Caco-2 (cell line): ENCODE measurements around the gene LRRC8A. TPM values are rescaled to one million over a fixed set of nuclear protein-coding genes. Genes with fewer than 3 reads are reported as not detected.

Experiments used
- BruUV-seq: library from RNA; stranded (reverse); fragments of 400-500 nt; replicated peaks from 2 replicates; lab custom pipeline; 2021; lab: Mats Ljungman, UMichigan
- CTCF ChIA-PET: fragments of 300-600 bp; sonication (Branson Sonifier 250); formaldehyde crosslinking; loops from one replicate; lab custom pipeline; 2022; ENCODE audit warnings: antibody characterized with exemption; lab: Charles Lee
- POLR2A ChIA-PET: fragments of 300-600 bp; sonication (Branson Sonifier 250); formaldehyde crosslinking; loops from one replicate; lab custom pipeline; 2022; ENCODE audit warnings: antibody characterized with exemption; lab: Charles Lee
- DNase-seq, 2 experiments: peaks; one replicate each; pipeline versions ENCODE4 v3.0.0 to v3.0.0-alpha.2; 2020 to 2022
- H3K27me3 ChIP-seq: replicated peaks from 2 replicates; pipeline ENCODE4 v1.6.0; 2011; ENCODE audit warnings: low read length; ENCODE audit not compliant: control insufficient read depth, insufficient read depth
- H3K36me3 ChIP-seq: 2 replicates; pipeline ENCODE4 v1.5.1; 2011; ENCODE audit warnings: low read length; ENCODE audit not compliant: control insufficient read depth, insufficient read depth
- H3K4me1 ChIP-seq: fragments of 250-450 bp; sonication (Bioruptor Pico); 2 replicates; pipeline ENCODE4 v1.5.1; 2020; ENCODE audit warnings: mild to moderate bottlenecking
- H3K4me3 ChIP-seq: 2 replicates; pipeline ENCODE4 v1.5.1; 2011; ENCODE audit warnings: low read depth, mild to moderate bottlenecking, control low read depth, low read length
- H3K9me3 ChIP-seq: fragments of 250-450 bp; sonication (Bioruptor Pico); 2 replicates; pipeline ENCODE4 v1.5.1; 2020; ENCODE audit warnings: mild to moderate bottlenecking, moderate library complexity
- H3K27ac Mint-ChIP-seq: one replicate; pipeline ENCODE4 v1.8.0; 2022; ENCODE audit warnings: mixed read lengths; ENCODE audit not compliant: unreplicated experiment
- H3K27me3 Mint-ChIP-seq: one replicate; pipeline ENCODE4 v1.8.0; 2022; ENCODE audit warnings: mixed read lengths; ENCODE audit not compliant: insufficient read depth, unreplicated experiment
- H3K36me3 Mint-ChIP-seq: one replicate; pipeline ENCODE4 v1.8.0; 2022; ENCODE audit warnings: mild to moderate bottlenecking, mixed read lengths; ENCODE audit not compliant: insufficient read depth, unreplicated experiment
- H3K4me1 Mint-ChIP-seq: one replicate; pipeline ENCODE4 v1.8.0; 2022; ENCODE audit warnings: low read depth, mixed read lengths; ENCODE audit not compliant: unreplicated experiment
- H3K4me3 Mint-ChIP-seq: one replicate; pipeline ENCODE4 v1.8.0; 2022; ENCODE audit warnings: mild to moderate bottlenecking, moderate library complexity, mixed read lengths; ENCODE audit not compliant: unreplicated experiment
- H3K9me3 Mint-ChIP-seq: one replicate; pipeline ENCODE4 v1.8.0; 2022; ENCODE audit warnings: mixed read lengths; ENCODE audit not compliant: unreplicated experiment
- intact Hi-C: fragments of 100-400 bp; cut with micrococcal nuclease; formaldehyde crosslinking; loops from one replicate; pipeline ENCODE4 v1.10.0; 2022; ENCODE audit not compliant: unreplicated experiment
- total RNA-seq: library from RNA; stranded (reverse); gene quantifications from 2 replicates; pipeline ENCODE4 v1.2.3, GENCODE V29; 2022
- TF ChIP-seq, protein P1 (sequence below), 2 experiments: fragments of 200-600 bp in 1 of 2; IDR thresholded peaks; 1 replicate in 1 of 2; 2 replicates in 1 of 2; pipeline versions ENCODE4 v1.5.1 to v1.8.0; 2011 to 2022; ENCODE audit warnings: antibody characterized with exemption in 1 of 2, control low read depth in 1 of 2, inconsistent platforms in 1 of 2, low read depth in 1 of 2, low read length in 1 of 2, mild to moderate bottlenecking in 1 of 2, moderate library complexity in 1 of 2; ENCODE audit not compliant: insufficient read depth in 1 of 2, severe bottlenecking in 1 of 2, unreplicated experiment in 1 of 2

The LRRC8A gene
- total RNA-seq, 1 experiment from 2014 or later, result 21.9 TPM

DNA sequence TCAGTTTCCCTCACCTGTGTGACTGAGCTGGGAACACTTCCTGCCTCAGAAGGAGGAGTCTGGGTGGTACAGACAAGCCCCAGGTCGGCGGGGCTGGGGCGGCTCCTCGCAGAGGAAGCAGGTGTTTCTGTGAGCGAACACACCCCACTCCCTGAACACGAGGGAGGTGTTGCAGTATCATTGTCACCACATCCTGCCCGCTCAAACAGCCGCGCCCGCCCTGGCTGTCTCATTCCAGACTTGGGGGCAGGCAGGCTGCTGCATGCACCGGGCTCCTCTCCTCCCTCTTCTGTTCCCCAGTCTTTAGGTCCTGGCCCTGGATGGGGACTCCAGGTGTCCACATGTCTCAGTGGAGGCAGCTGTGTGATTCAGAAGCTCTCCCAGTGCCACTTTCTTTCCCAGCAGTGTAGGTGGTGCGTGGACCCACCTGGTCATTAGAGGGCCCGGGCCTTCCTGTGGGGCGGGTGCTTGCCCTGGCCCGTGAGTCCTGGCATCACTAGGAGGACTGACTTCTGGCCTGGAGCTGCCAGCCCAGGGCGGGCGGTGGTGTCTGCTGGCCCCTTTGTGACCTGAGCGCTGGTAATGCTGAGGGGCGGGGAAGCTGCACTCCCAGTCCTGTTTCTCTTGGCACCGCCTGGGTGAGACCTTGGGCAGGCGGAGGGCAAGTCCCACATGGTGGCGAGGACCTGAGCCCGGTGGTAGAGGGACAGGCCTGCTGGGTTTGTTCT, 20.6 kb downstream of the LRRC8A start:
- intact Hi-C loops, result no loop called here
- no TSS peak for BruUV-seq

DNA sequence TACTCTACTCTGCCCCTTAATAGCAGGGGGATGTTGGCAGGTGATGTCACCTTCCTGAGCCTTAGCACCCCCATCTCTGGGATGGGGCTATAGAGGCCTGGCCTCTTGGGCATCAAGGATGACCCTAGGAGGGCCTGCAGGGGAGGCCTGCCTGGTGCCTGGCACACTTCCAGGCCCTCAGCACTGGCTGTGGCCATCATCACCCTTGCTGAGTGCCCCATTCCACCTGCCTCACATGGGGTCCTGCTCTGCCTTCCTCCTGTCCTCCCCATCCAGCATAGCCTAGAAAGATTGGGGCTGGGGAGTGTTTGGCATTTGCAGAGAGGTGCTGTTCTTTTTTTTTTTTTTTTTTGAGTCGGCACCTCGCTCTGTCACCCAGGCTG, 21.1 kb downstream of the LRRC8A start:
- CTCF ChIA-PET, result no interaction called here
- Mint-ChIP-seq H3K4me1 (no peaks in the 10 kb centered on the region), H3K9me3 (no peaks in the 10 kb centered on the region), H3K27me3 (no peaks in the 10 kb centered on the region), H3K4me3 (no peak overlapping the region), H3K27ac (no peak overlapping the region), H3K36me3 (peaks cover 6% of the 10 kb centered on the region)
- POLR2A ChIA-PET, result no interaction called here
- Histone ChIP-seq H3K27me3 (no peaks in the 10 kb centered on the region), H3K4me1 (no peaks in the 10 kb centered on the region), H3K36me3 (peaks cover 1% of the 10 kb centered on the region; the same call in 1 of the 2 replicates), H3K9me3 (no peaks in the 10 kb centered on the region), H3K4me3 (no peak overlapping the region)
- TF ChIP-seq, protein P1, sequence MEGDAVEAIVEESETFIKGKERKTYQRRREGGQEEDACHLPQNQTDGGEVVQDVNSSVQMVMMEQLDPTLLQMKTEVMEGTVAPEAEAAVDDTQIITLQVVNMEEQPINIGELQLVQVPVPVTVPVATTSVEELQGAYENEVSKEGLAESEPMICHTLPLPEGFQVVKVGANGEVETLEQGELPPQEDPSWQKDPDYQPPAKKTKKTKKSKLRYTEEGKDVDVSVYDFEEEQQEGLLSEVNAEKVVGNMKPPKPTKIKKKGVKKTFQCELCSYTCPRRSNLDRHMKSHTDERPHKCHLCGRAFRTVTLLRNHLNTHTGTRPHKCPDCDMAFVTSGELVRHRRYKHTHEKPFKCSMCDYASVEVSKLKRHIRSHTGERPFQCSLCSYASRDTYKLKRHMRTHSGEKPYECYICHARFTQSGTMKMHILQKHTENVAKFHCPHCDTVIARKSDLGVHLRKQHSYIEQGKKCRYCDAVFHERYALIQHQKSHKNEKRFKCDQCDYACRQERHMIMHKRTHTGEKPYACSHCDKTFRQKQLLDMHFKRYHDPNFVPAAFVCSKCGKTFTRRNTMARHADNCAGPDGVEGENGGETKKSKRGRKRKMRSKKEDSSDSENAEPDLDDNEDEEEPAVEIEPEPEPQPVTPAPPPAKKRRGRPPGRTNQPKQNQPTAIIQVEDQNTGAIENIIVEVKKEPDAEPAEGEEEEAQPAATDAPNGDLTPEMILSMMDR (IDR thresholded peaks at IDR 0.05; ENCODE audit: insufficient read depth in 1 of 2, low read depth in 1 of 2, low read length in 1 of 2, severe bottlenecking in 1 of 2, unreplicated experiment in 1 of 2), result no peak
- intact Hi-C loops, result no loop called here
- no TSS peak for BruUV-seq
- no peak for DNase-seq

More for the DNA sequence above, 20.6 kb downstream of the LRRC8A start:
- Mint-ChIP-seq H3K36me3 (peaks cover 6% of the 10 kb centered on the region), H3K4me3 (no peak overlapping the region), H3K9me3 (no peaks in the 10 kb centered on the region), H3K4me1 (no peaks in the 10 kb centered on the region), H3K27me3 (no peaks in the 10 kb centered on the region), H3K27ac (no peak overlapping the region)
- ChIA-PET POLR2A (no interaction called here), CTCF (no interaction called here)
- TF ChIP-seq, protein P1 (IDR thresholded peaks at IDR 0.05; ENCODE audit: insufficient read depth in 1 of 2, low read depth in 1 of 2, low read length in 1 of 2, severe bottlenecking in 1 of 2, unreplicated experiment in 1 of 2), result no peak
- no peak for DNase-seq
- no peaks in the 10 kb centered on the region; the same call in 1 of the 2 replicates for H3K36me3 ChIP-seq
- H3K9me3 ChIP-seq, result no peaks in the 10 kb centered on the region
- H3K4me3 ChIP-seq, result no peak overlapping the region
- no peaks in the 10 kb centered on the region for H3K4me1 ChIP-seq
- H3K27me3 ChIP-seq, result no peaks in the 10 kb centered on the region

DNA sequence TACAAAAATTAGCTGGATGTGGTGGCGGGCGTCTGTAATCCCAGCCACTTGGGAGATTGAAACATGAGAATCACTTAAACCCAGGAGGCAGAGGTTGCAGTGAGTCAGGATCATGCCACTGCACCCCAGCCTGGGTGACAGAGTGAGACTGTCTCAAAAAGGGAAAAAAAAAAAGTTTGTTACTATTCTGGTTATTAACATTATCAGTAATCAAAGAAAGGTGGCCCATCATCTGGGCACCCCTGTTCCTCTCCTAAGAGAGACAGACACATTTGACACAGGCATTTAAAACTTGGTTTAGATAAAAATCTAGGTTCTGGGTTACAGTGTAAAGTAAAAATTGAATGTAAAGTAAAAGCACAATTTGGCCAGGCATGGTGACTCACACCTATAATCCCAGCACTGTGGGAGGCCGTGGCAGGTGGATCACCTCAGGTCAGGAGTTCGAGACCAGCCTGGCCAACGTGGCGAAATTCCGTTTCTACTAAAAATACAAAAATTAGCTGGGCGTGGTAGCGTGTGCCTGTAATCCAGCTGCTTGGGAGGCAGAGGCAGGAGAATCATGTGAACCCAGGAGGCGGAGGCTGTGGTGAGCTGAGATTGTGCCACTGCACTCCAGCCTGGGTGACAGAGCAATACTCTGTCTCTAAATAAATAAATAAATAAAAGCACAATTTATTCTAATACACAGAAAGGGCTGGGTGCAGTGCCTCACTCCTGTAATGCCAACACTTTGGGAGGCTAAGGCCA, 22.1 kb downstream of the LRRC8A start:
- Histone ChIP-seq H3K4me3 (no peak overlapping the region), H3K27me3 (no peaks in the 10 kb centered on the region), H3K36me3 (peaks cover 1% of the 10 kb centered on the region; the same call in 1 of the 2 replicates), H3K4me1 (no peaks in the 10 kb centered on the region), H3K9me3 (no peaks in the 10 kb centered on the region)
- Mint-ChIP-seq H3K27me3 (no peaks in the 10 kb centered on the region), H3K4me3 (no peak overlapping the region), H3K9me3 (no peaks in the 10 kb centered on the region), H3K4me1 (no peaks in the 10 kb centered on the region), H3K27ac (no peak overlapping the region), H3K36me3 (peaks cover 2% of the 10 kb centered on the region)
- ChIA-PET CTCF (interaction anchor here (0.7 kb wide), 1 partner anchor 26 kb away, joined by 3 read pairs; no protein-coding TSS in a partner anchor), POLR2A (no interaction called here)
- TF ChIP-seq, protein P1 (IDR thresholded peaks at IDR 0.05; ENCODE audit: insufficient read depth in 1 of 2, low read depth in 1 of 2, low read length in 1 of 2, severe bottlenecking in 1 of 2, unreplicated experiment in 1 of 2), result no peak
- BruUV-seq, result no TSS peak
- intact Hi-C loops, result no loop called here
- no peak for DNase-seq
